HG03565 (cell line): ENCODE results near the gene HBZ.
"Not testable (repeated sequence)": the region's sequence is repeated elsewhere in the genome, so short reads cannot be mapped to it uniquely, and the experiment has no call there.

Experiments
- ATAC-seq: cut with Tn5 transposase; IDR thresholded peaks from one replicate; pipeline ENCODE4 v1.9.1; 2021; ENCODE audit warnings: mild to moderate bottlenecking, moderate library complexity; ENCODE audit not compliant: unreplicated experiment

The HBZ gene

DNA sequence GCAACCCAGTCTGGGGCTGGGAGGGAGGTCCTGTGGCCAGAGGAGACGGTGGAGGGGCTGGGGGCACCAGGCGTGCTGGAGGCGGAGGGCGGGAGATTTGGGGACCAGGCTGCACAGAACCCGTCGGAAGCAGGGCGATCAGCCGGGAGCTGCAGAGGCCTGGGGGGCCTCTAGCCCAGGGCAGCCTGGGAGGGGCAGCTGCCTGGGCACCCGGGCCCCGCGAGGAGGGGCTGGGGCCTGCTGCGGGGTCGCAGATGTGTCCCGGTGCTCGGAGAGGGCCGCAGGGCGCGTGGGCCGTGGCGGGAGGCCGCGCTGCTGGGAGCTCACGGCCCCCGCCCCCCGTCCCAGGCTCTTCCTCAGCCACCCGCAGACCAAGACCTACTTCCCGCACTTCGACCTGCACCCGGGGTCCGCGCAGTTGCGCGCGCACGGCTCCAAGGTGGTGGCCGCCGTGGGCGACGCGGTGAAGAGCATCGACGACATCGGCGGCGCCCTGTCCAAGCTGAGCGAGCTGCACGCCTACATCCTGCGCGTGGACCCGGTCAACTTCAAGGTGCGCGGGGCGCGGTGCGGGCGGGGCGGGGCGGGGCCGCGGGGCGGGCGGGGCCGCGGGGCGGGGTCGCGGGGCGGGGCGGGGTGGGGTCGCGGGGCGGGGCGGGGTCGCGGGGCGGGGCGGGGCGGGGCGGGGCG lies 11.8 kb downstream of the HBZ start:
- not testable (repeated sequence) for ATAC-seq

DNA sequence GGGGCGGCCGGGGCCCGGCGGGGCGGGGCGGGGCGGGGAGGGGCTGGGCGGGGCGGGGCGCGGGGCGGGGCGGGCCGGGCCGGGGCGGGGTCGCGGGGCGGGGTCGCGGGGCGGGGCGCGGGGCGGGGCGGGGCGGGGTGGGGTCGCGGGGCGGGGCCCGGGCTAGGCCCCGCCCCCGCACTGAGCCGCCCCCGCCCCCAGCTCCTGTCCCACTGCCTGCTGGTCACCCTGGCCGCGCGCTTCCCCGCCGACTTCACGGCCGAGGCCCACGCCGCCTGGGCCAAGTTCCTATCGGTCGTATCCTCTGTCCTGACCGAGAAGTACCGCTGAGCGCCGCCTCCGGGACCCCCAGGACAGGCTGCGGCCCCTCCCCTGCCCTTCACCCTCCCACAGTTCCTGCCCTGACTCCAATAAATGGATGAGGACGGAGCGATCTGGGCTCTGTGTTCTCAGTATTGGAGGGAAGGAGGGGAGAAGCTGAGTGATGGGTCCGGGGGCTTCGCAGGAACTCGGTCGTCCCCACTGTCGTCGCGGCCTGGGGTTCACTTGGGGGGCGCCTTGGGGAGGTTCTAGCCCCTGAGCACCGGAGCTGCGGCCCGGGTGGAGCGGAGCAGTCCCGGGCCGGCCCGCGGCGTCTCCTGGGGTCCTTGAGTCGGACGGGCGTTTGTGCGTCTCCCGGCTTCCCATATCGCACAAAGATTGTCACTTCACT lies 12.5 kb downstream of the HBZ start:
- no peak for ATAC-seq

DNA sequence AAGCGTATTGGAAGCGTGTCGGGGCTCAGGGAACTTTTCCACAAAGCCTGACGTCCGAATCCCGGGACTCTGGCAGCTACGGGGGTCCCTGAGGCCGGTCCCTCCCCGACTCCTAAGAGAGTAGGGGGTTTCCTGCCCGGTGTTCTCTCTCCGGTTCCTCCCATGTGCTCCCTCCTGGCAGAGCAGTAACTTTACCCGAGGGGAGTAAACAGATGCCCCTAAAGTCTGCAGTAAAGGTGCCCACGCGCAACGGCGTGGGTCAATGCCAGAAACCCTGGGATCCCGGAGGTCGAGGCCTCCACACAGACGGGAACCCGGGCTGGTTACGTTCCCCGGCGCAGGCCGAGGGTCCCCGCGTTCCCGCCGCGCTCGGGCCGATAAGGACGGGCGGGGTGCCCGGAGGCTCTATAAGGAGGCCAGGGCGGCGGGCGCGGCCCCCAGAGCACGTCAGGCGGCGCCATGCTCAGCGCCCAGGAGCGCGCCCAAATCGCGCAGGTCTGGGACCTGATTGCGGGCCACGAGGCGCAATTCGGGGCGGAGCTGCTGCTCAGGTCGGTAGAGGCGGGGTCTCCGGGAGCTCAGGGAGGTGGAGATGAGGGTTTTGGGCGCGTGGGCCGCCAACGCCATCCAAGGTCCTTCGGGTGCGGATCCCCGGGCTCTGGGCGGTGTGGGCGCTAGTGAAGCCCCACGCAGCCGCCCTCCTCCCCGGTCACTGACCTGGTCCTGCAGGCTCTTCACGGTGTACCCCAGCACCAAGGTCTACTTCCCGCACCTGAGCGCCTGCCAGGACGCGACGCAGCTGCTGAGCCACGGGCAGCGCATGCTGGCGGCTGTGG lies 13.3 kb downstream of the HBZ start, which contains the start of gene HBM:
TSS of gene HBM (plus strand) at position 440 of the 836 bp plus-strand sequence. CDS start at position 460, 20 bp downstream.
- ATAC-seq: no peak

DNA sequence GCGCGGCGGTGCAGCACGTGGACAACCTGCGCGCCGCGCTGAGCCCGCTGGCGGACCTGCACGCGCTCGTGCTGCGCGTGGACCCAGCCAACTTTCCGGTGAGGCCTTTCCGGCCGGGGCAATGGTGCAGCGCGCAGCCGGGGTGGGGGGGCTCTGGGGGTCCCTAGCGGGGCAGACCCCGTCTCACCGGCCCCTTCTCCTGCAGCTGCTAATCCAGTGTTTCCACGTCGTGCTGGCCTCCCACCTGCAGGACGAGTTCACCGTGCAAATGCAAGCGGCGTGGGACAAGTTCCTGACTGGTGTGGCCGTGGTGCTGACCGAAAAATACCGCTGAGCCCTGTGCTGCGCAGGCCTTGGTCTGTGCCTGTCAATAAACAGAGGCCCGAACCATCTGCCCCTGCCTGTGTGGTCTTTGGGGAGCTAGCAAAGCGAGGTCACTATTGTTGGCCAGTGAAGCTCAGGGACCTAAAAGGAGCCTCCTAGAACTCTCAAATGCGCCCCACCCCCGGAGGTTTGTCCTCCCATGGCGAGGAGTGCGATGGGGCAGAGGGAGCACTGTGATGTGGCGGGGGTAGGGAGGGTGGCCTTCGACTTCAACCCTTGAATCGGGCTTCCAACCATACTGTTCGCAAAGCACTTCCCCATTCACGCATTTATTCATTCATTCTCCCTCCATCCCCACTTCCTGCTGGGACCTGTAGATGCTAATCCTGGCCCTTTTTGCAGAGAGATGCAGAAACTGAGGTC lies 14.1 kb downstream of the HBZ start:
- ATAC-seq: no peak

DNA sequence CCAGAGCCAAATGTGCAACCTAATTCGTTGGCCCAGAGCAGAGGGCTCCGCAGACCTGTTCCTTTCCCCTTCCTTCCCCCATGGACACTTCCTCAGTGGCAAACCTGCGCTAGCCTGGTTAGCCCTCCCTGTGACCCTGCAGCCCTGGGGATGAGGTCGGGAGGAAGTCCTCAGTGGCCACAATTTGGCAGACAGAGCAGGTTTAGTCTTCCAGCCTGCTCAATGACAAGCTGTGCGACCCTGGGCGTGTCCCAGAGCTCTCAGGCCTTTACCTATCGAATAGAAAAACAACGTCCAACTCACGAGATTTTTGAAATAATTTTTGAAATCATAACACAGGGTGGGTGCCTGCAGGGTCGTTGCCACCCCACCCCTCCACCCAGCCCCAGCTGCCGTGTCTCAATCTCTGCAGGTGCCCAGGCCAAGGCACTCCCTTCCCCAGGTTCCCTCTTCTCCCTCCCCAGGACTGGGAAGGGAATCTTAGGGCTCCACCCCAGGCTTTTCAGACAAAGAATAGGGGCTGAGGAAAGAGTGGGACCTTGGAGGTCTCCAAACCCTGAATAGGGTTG lies 14.8 kb downstream of the HBZ start:
- no peak for ATAC-seq

DNA sequence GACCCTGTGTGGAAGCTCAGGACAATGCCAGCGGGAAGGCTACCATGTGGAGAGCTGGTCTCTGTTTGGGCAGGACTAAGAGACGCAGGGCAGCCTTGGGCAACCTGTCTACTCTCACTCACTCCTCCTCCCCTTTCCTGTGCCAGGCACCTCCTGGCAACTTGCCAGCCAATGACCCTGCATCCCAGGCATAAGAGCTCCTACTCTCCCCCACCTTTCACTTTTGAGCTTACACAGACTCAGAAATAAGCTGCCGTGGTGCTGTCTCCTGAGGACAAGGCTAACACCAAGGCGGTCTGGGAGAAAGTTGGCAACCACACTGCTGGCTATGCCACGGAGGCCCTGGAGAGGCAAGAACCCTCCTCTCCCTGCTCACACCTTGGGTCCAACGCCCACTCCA lies 16.0 kb downstream of the HBZ start:
- no peak for ATAC-seq

DNA sequence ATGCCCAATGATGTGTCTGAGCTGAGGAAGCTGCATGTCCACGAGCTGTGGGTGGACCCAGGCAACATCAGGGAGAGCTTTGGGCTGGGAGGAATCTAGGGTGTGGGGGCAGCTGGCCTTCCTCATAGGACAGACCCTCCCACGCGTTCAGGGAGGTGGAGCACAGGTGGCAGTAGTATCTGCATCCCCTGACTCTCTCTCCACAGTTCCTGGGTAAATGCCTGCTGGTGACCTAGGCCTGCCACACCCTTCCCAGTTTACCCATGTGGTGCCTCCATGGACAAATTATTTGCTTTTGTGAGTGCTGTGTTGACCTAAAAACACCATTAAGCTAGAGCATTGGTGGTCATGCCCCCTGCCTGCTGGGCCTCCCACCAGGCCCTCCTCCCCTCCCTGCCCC lies 16.6 kb downstream of the HBZ start:
- ATAC-seq: no peak

DNA sequence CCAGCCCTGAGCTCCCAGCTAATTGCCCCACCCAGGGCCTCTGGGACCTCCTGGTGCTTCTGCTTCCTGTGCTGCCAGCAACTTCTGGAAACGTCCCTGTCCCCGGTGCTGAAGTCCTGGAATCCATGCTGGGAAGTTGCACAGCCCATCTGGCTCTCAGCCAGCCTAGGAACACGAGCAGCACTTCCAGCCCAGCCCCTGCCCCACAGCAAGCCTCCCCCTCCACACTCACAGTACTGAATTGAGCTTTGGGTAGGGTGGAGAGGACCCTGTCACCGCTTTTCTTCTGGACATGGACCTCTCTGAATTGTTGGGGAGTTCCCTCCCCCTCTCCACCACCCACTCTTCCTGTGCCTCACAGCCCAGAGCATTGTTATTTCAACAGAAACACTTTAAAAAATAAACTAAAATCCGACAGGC lies 17.7 kb downstream of the HBZ start:
- ATAC-seq: not testable (repeated sequence)

DNA sequence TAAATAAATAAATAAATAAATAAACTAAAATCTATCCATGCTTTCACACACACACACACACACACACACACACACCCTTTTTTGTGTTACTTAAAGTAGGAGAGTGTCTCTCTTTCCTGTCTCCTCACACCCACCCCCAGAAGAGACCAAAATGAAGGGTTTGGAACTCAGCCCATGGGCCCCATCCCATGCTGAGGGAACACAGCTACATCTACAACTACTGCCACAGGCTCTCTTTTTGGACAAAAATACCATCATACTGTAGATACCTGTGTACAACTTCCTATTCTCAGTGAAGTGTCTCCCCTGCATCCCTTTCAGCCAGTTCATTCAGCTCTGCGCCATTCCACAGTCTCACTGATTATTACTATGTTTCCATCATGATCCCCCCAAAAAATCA lies 18.3 kb downstream of the HBZ start:
- no peak for ATAC-seq

DNA sequence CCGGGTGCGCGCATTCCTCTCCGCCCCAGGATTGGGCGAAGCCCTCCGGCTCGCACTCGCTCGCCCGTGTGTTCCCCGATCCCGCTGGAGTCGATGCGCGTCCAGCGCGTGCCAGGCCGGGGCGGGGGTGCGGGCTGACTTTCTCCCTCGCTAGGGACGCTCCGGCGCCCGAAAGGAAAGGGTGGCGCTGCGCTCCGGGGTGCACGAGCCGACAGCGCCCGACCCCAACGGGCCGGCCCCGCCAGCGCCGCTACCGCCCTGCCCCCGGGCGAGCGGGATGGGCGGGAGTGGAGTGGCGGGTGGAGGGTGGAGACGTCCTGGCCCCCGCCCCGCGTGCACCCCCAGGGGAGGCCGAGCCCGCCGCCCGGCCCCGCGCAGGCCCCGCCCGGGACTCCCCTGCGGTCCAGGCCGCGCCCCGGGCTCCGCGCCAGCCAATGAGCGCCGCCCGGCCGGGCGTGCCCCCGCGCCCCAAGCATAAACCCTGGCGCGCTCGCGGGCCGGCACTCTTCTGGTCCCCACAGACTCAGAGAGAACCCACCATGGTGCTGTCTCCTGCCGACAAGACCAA lies 20.0 kb downstream of the HBZ start, which contains the start of gene HBA2:
TSS of gene HBA2 (plus strand) at position 503 of the 568 bp plus-strand sequence. CDS start at position 540, 37 bp downstream.
- ATAC-seq: not testable (repeated sequence)

DNA sequence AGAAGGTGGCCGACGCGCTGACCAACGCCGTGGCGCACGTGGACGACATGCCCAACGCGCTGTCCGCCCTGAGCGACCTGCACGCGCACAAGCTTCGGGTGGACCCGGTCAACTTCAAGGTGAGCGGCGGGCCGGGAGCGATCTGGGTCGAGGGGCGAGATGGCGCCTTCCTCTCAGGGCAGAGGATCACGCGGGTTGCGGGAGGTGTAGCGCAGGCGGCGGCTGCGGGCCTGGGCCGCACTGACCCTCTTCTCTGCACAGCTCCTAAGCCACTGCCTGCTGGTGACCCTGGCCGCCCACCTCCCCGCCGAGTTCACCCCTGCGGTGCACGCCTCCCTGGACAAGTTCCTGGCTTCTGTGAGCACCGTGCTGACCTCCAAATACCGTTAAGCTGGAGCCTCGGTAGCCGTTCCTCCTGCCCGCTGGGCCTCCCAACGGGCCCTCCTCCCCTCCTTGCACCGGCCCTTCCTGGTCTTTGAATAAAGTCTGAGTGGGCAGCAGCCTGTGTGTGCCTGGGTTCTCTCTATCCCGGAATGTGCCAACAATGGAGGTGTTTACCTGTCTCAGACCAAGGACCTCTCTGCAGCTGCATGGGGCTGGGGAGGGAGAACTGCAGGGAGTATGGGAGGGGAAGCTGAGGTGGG lies 20.9 kb downstream of the HBZ start:
- not testable (repeated sequence) for ATAC-seq

DNA sequence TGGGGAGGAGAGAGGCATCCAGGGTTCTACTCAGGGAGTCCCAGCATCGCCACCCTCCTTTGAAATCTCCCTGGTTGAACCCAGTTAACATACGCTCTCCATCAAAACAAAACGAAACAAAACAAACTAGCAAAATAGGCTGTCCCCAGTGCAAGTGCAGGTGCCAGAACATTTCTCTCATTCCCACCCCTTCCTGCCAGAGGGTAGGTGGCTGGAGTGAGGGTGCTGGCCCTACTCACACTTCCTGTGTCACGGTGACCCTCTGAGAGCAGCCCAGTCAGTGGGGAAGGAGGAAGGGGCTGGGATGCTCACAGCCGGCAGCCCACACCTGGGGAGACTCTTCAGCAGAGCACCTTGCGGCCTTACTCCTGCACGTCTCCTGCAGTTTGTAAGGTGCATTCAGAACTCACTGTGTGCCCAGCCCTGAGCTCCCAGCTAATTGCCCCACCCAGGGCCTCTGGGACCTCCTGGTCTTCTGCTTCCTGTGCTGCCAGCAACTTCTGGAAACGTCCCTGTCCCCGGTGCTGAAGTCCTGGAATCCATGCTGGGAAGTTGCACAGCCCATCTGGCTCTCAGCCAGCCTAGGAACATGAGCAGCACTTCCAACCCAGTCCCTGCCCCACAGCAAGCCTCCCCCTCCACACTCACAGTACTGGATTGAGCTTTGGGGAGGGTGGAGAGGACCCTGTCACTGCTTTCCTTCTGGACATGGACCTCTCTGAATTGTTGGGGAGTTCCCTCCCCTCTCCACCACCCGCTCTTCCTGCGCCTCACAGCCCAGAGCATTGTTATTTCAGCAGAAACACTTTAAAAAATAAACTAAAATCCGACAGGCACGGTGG lies 21.7 kb downstream of the HBZ start:
- not testable (repeated sequence) for ATAC-seq

DNA sequence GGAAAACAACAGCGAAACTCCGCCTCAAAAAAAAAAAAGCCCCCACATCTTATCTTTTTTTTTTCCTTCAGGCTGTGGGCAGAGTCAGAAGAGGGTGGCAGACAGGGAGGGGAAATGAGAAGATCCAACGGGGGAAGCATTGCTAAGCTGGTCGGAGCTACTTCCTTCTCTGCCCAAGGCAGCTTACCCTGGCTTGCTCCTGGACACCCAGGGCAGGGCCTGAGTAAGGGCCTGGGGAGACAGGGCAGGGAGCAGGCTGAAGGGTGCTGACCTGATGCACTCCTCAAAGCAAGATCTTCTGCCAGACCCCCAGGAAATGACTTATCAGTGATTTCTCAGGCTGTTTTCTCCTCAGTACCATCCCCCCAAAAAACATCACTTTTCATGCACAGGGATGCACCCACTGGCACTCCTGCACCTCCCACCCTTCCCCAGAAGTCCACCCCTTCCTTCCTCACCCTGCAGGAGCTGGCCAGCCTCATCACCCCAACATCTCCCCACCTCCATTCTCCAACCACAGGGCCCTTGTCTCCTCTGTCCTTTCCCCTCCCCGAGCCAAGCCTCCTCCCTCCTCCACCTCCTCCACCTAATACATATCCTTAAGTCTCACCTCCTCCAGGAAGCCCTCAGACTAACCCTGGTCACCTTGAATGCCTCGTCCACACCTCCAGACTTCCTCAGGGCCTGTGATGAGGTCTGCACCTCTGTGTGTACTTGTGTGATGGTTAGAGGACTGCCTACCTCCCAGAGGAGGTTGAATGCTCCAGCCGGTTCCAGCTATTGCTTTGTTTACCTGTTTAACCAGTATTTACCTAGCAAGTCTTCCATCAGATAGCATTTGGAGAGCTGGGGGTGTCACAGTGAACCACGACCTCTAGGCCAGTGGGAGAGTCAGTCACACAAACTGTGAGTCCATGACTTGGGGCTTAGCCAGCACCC lies 22.8 kb downstream of the HBZ start:
- ATAC-seq: no peak

DNA sequence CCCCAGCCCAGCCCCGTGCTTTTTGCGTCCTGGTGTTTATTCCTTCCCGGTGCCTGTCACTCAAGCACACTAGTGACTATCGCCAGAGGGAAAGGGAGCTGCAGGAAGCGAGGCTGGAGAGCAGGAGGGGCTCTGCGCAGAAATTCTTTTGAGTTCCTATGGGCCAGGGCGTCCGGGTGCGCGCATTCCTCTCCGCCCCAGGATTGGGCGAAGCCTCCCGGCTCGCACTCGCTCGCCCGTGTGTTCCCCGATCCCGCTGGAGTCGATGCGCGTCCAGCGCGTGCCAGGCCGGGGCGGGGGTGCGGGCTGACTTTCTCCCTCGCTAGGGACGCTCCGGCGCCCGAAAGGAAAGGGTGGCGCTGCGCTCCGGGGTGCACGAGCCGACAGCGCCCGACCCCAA lies 23.6 kb downstream of the HBZ start:
- ATAC-seq: not testable (repeated sequence)

DNA sequence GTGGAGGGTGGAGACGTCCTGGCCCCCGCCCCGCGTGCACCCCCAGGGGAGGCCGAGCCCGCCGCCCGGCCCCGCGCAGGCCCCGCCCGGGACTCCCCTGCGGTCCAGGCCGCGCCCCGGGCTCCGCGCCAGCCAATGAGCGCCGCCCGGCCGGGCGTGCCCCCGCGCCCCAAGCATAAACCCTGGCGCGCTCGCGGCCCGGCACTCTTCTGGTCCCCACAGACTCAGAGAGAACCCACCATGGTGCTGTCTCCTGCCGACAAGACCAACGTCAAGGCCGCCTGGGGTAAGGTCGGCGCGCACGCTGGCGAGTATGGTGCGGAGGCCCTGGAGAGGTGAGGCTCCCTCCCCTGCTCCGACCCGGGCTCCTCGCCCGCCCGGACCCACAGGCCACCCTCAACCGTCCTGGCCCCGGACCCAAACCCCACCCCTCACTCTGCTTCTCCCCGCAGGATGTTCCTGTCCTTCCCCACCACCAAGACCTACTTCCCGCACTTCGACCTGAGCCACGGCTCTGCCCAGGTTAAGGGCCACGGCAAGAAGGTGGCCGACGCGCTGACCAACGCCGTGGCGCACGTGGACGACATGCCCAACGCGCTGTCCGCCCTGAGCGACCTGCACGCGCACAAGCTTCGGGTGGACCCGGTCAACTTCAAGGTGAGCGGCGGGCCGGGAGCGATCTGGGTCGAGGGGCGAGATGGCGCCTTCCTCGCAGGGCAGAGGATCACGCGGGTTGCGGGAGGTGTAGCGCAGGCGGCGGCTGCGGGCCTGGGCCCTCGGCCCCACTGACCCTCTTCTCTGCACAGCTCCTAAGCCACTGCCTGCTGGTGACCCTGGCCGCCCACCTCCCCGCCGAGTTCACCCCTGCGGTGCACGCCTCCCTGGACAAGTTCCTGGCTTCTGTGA lies 24.3 kb downstream of the HBZ start, which contains the start of gene HBA1:
TSS of gene HBA1 (plus strand) at position 204 of the 906 bp plus-strand sequence. CDS start at position 241, 37 bp downstream.
- not testable (repeated sequence) for ATAC-seq

DNA sequence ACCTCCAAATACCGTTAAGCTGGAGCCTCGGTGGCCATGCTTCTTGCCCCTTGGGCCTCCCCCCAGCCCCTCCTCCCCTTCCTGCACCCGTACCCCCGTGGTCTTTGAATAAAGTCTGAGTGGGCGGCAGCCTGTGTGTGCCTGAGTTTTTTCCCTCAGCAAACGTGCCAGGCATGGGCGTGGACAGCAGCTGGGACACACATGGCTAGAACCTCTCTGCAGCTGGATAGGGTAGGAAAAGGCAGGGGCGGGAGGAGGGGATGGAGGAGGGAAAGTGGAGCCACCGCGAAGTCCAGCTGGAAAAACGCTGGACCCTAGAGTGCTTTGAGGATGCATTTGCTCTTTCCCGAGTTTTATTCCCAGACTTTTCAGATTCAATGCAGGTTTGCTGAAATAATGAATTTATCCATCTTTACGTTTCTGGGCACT lies 25.0 kb downstream of the HBZ start:
- ATAC-seq: no peak
